ENCODE measurements around the gene ORM1.
"Not testable (repeated sequence)": the region's sequence is repeated elsewhere in the genome, so short reads cannot be mapped to it uniquely, and the experiment has no call there.

The ORM1 gene

GRCh38 chr9:114325684-114326254 is 2.9 kb downstream of the ORM1 start:
- DNase-seq: not testable (repeated sequence)

- DNase-seq: no peak
Measured at GRCh38 chr9:114327749-114328148, 4.9 kb downstream of the ORM1 start.

- not testable (repeated sequence) for DNase-seq
Measured at GRCh38 chr9:114328357-114328820, 5.5 kb downstream of the ORM1 start.

GRCh38 chr9:114328937-114329624 is 6.2 kb downstream of the ORM1 start:
- DNase-seq: not testable (repeated sequence)

GRCh38 chr9:114329625-114330022 is 6.7 kb downstream of the ORM1 start, which contains the start of gene ORM2:
Gene ORM2, plus strand, starts transcription at chr9:114329869. Its CDS starts 36 bp downstream, at chr9:114329905.
- not testable (repeated sequence) for DNase-seq

- no peak for DNase-seq
Measured at GRCh38 chr9:114330636-114331035, 7.7 kb downstream of the ORM1 start.

- DNase-seq: not testable (repeated sequence)
Measured at GRCh38 chr9:114331229-114332195, 8.6 kb downstream of the ORM1 start.

GRCh38 chr9:114332474-114333040 is 9.7 kb downstream of the ORM1 start:
- DNase-seq: not testable (repeated sequence)

- DNase-seq: not testable (repeated sequence)
Measured at GRCh38 chr9:114333718-114334117, 10.8 kb downstream of the ORM1 start.

- no peak for DNase-seq
Measured at GRCh38 chr9:114334490-114334889, 11.6 kb downstream of the ORM1 start.

GRCh38 chr9:114335745-114336144 is 12.8 kb downstream of the ORM1 start:
- DNase-seq: no peak

- no peak for DNase-seq
Measured at GRCh38 chr9:114336157-114336556, 13.3 kb downstream of the ORM1 start.

- DNase-seq: no peak
Measured at GRCh38 chr9:114336699-114337395, 13.9 kb downstream of the ORM1 start.

- no peak for DNase-seq
Measured at GRCh38 chr9:114338187-114338586, 15.3 kb downstream of the ORM1 start.

- DNase-seq: peak; percentile 66
Measured at GRCh38 chr9:114339130-114339908, 16.4 kb downstream of the ORM1 start.

- DNase-seq: no peak
Measured at GRCh38 chr9:114341152-114341830, 18.4 kb downstream of the ORM1 start.

- no peak for DNase-seq
Measured at GRCh38 chr9:114341991-114342390, 19.1 kb downstream of the ORM1 start.

- DNase-seq: no peak
Measured at GRCh38 chr9:114342755-114343440, 20.0 kb downstream of the ORM1 start.

- DNase-seq: no peak
Measured at GRCh38 chr9:114343471-114344187, 20.7 kb downstream of the ORM1 start.

- DNase-seq: no peak
Measured at GRCh38 chr9:114344188-114344566, 21.3 kb downstream of the ORM1 start.
